Endodermal cell (in vitro differentiated cells): ENCODE data around the gene IRGQ. TPM values are rescaled to one million over a fixed set of nuclear protein-coding genes. Genes with fewer than 3 reads are reported as not detected.
"Not testable (repeated sequence)": the region's sequence is repeated elsewhere in the genome, so short reads cannot be mapped to it uniquely, and the experiment has no call there.

Source experiments
- DNase-seq: peaks from one replicate; pipeline ENCODE4 v3.0.0-alpha.2; 2017
- H3K27ac ChIP-seq: 2 replicates; pipeline ENCODE4 v1.5.1; 2013; ENCODE audit warnings: mild to moderate bottlenecking, low read depth, low read length, moderate library complexity
- H3K27me3 ChIP-seq: 2 replicates; pipeline ENCODE4 v1.6.1; 2013; ENCODE audit warnings: mild to moderate bottlenecking, low read length, moderate library complexity; ENCODE audit not compliant: insufficient read depth, control insufficient read depth, poor library complexity, severe bottlenecking
- H3K36me3 ChIP-seq: 2 replicates; pipeline ENCODE4 v1.7.0; 2013; ENCODE audit warnings: mild to moderate bottlenecking, low read length, moderate library complexity; ENCODE audit not compliant: control insufficient read depth, insufficient read depth
- H3K4me1 ChIP-seq: one replicate; pipeline ENCODE4 v1.7.0; 2013; ENCODE audit warnings: low read length; ENCODE audit not compliant: control insufficient read depth, insufficient read depth
- H3K4me3 ChIP-seq: 2 replicates; pipeline ENCODE4 v1.5.1; 2013; ENCODE audit warnings: mild to moderate bottlenecking, low read length, moderate library complexity
- H3K9ac ChIP-seq: 2 replicates; pipeline ENCODE4 v1.6.1; 2013; ENCODE audit warnings: mild to moderate bottlenecking, low read length, moderate library complexity; ENCODE audit not compliant: poor library complexity, severe bottlenecking; ENCODE audit errors: extremely low read depth
- H3K9me3 ChIP-seq: 2 replicates; pipeline ENCODE4 v1.6.1; 2013; ENCODE audit warnings: mild to moderate bottlenecking, low read length, moderate library complexity; ENCODE audit not compliant: control insufficient read depth
- H3K27ac Mint-ChIP-seq: 2 replicates; pipeline ENCODE4 v1.8.0; 2020; ENCODE audit warnings: mixed read lengths
- H3K27me3 Mint-ChIP-seq: 2 replicates; pipeline ENCODE4 v1.8.0; 2021; ENCODE audit warnings: mild to moderate bottlenecking, mixed read lengths; ENCODE audit not compliant: insufficient read depth
- H3K36me3 Mint-ChIP-seq: 2 replicates; pipeline ENCODE4 v1.8.0; 2020; ENCODE audit warnings: low read depth, mixed read lengths
- H3K4me1 Mint-ChIP-seq: 2 replicates; pipeline ENCODE4 v1.8.0; 2020; ENCODE audit warnings: mixed read lengths
- H3K4me3 Mint-ChIP-seq: 2 replicates; pipeline ENCODE4 v1.8.0; 2020; ENCODE audit warnings: mild to moderate bottlenecking, moderate library complexity, mixed read lengths
- H3K9me3 Mint-ChIP-seq: 2 replicates; pipeline ENCODE4 v1.8.0; 2020; ENCODE audit warnings: mild to moderate bottlenecking, mixed read lengths
- WGBS, 2 experiments: methylation state at CpG; one replicate each; pipeline versions ENCODE4 v1.1.5 to v1.1.7; 2013; ENCODE audit warnings: missing lambda C conversion rate in 2 of 2, mixed read lengths in 1 of 2; ENCODE audit not compliant: insufficient coverage in 1 of 2, insufficient read length in 1 of 2; 5-methylcytosine and 5-hydroxymethylcytosine counted together
- total RNA-seq, 2 donors: library from RNA; stranded (reverse); fragmentation: NEBNext Ultra II Directional in 1 of 2; extraction: Animal tissue kit (Norgen Biotek cat#: 25700) in 1 of 2; gene quantifications; 2 replicates in 1 of 2; 3 replicates in 1 of 2; pipeline ENCODE4 v1.2.1, GENCODE V29; 2021
- TF ChIP-seq, protein P1 (sequence below): fragments of 200-600 bp; sonication (generic); conservative IDR thresholded peaks from 2 replicates; pipeline ENCODE4 v1.5.0; 2021; ENCODE audit warnings: antibody characterized with exemption, mild to moderate bottlenecking

Gene IRGQ
- total RNA-seq, 2 donors from 2014 or later, result 39.7 to 46.0 TPM

DNA sequence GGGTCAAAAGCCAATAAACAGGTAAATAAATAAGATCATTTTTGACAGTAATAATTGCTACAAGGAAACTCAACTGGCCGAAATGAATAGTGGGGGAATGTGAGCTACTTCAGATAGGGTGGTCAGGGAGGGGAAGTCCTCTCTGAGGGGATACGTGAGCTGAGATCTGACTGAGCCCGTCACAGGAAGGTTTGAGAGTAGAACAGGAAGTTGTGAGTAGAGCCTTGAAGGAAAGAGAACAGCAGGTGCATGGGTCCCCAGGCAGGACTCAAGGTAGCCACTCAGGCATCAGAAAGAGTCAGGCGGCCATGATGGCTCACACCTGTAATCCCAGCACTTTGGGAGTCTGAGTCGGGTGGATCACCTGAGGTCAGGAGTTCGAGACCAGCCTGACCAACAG lies 6.3 kb downstream of the IRGQ start:
- H3K27me3 Mint-ChIP-seq, result no peaks in the 10 kb centered on the region
- peaks cover 59% of the 10 kb centered on the region for H3K36me3 Mint-ChIP-seq
- H3K27ac ChIP-seq, result no peak overlapping the region
- H3K4me1 Mint-ChIP-seq, result peaks cover 8% of the 10 kb centered on the region
- no peak overlapping the region for H3K4me3 ChIP-seq
- no peak overlapping the region for H3K9ac ChIP-seq
- H3K4me1 ChIP-seq, result no peaks in the 10 kb centered on the region
- H3K4me3 Mint-ChIP-seq, result no peak overlapping the region
- TF ChIP-seq, protein P1, sequence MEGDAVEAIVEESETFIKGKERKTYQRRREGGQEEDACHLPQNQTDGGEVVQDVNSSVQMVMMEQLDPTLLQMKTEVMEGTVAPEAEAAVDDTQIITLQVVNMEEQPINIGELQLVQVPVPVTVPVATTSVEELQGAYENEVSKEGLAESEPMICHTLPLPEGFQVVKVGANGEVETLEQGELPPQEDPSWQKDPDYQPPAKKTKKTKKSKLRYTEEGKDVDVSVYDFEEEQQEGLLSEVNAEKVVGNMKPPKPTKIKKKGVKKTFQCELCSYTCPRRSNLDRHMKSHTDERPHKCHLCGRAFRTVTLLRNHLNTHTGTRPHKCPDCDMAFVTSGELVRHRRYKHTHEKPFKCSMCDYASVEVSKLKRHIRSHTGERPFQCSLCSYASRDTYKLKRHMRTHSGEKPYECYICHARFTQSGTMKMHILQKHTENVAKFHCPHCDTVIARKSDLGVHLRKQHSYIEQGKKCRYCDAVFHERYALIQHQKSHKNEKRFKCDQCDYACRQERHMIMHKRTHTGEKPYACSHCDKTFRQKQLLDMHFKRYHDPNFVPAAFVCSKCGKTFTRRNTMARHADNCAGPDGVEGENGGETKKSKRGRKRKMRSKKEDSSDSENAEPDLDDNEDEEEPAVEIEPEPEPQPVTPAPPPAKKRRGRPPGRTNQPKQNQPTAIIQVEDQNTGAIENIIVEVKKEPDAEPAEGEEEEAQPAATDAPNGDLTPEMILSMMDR, result no peak
- no peaks in the 10 kb centered on the region for H3K27me3 ChIP-seq
- no peak for DNase-seq
- H3K27ac Mint-ChIP-seq, result peak overlapping the region; percentile 29
- H3K36me3 ChIP-seq, result peaks cover 57% of the 10 kb centered on the region
- no peaks in the 10 kb centered on the region for H3K9me3 Mint-ChIP-seq
- H3K9me3 ChIP-seq, result no peaks in the 10 kb centered on the region
- WGBS, 2 experiments, result 90 to 97% methylated on average over 6 of the region's 6 CpGs

DNA sequence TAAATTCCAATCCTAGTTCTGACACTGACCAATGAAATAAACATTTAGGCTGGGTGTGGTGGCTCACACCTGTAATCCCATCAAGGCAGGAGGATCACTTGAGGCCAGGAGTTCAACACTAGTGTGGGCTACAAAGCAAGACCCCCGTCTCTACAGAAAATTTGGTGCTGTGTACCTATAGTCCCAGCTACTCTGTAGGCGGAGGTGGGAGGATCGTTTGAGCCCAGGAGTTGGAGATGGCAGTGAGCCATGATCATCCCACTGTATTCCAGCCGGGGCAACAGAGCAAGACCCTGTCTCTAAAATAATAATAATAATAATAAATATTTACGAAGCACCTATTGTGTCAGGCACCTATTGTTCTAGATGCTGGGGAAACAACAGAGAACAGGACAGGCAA lies 6.7 kb downstream of the IRGQ start:
- Mint-ChIP-seq H3K4me3 (no peak overlapping the region), H3K9me3 (no peaks in the 10 kb centered on the region), H3K27me3 (no peaks in the 10 kb centered on the region), H3K27ac (peak overlapping the region; percentile 29), H3K36me3 (peaks cover 59% of the 10 kb centered on the region), H3K4me1 (peaks cover 8% of the 10 kb centered on the region)
- H3K27ac ChIP-seq, result no peak overlapping the region
- H3K4me3 ChIP-seq, result no peak overlapping the region
- no peak for DNase-seq
- no peaks in the 10 kb centered on the region for H3K4me1 ChIP-seq
- H3K27me3 ChIP-seq, result no peaks in the 10 kb centered on the region
- 94 to 100% methylated on average over 1 to 4 of the region's 5 CpGs for WGBS, 2 experiments
- no peaks in the 10 kb centered on the region for H3K9me3 ChIP-seq
- H3K36me3 ChIP-seq, result peaks cover 57% of the 10 kb centered on the region
- H3K9ac ChIP-seq, result no peak overlapping the region
- TF ChIP-seq, protein P1, result no peak

DNA sequence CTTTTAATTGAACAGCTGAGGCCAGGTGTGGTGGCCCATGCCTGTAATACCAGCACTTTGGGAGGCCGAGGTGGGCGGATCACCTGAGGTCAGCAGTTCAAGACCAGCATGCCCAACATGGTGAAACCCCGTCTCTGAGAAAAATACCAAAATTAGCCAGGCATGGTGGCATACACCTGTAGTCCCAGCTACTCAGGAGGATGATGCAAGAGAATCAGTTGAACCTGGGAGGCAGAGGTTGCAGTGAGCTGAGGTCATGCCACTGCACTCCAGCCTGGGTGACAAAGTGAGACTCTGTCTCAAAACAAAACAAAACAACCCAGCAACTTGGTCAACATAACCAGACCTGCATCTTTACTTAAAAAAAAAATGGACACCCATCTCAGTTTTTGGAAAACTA lies 8.9 kb downstream of the IRGQ start:
- H3K4me3 Mint-ChIP-seq, H3K9me3 ChIP-seq, H3K4me1 ChIP-seq, H3K4me3 ChIP-seq, H3K4me1 Mint-ChIP-seq, H3K9ac ChIP-seq, H3K27ac Mint-ChIP-seq, H3K27ac ChIP-seq, H3K27me3 ChIP-seq, H3K27me3 Mint-ChIP-seq, H3K9me3 Mint-ChIP-seq, DNase-seq: not testable (repeated sequence)
- 89 to 94% methylated on average over 1 to 3 of the region's 3 CpGs for WGBS, 2 experiments
- peaks cover 45% of the 10 kb centered on the region for H3K36me3 Mint-ChIP-seq
- H3K36me3 ChIP-seq, result peaks cover 42% of the 10 kb centered on the region

DNA sequence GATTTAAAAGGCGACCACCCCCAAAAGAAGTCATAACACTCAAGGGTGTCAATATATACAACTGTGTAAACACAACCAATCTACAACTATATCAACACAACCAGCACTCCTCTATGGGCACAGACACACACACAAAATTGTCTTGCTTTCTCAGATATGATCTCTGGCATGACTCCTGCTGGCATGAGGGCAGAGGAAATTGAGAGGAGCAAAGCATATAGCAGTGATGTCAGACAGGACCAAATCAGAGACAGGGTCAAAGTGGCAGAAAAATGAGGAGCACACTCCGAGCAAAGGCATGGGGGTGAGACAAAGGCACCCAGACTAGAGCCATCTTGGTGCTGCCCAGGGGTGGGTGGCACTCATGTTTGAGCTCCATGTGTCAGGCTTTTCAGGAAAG lies 9.6 kb downstream of the IRGQ start:
- Mint-ChIP-seq H3K27ac (no peak overlapping the region), H3K4me3 (no peak overlapping the region), H3K4me1 (peaks cover 7% of the 10 kb centered on the region), H3K36me3 (peaks cover 42% of the 10 kb centered on the region), H3K27me3 (no peaks in the 10 kb centered on the region), H3K9me3 (no peaks in the 10 kb centered on the region)
- Histone ChIP-seq H3K36me3 (peaks cover 40% of the 10 kb centered on the region), H3K27me3 (no peaks in the 10 kb centered on the region), H3K9me3 (no peaks in the 10 kb centered on the region), H3K9ac (no peak overlapping the region), H3K4me3 (no peak overlapping the region), H3K4me1 (no peaks in the 10 kb centered on the region), H3K27ac (no peak overlapping the region)
- TF ChIP-seq, protein P1, result no peak
- WGBS, 2 experiments, result 98 to 100% methylated on average over 2 of the region's 2 CpGs
- no peak for DNase-seq
